GM12878 (cell line): ENCODE data around the gene RRBP1. TPM values are rescaled to one million over a fixed set of nuclear protein-coding genes. Genes with fewer than 3 reads are reported as not detected.

Experiments
- ATAC-seq: fragments of 200-7000 bp; cut with Tn5 transposase; 3 replicates; pipeline ENCODE4 v1.9.1; 2020; ENCODE audit warnings: mild to moderate bottlenecking, moderate library complexity
- BruUV-seq: library from RNA; stranded (reverse); fragments of 400-500 nt; replicated peaks from 2 replicates; lab custom pipeline; 2021; lab: Mats Ljungman, UMichigan
- CTCF ChIA-PET: fragments of 300-600 bp; sonication (Branson Sonifier 250); formaldehyde crosslinking; extraction: SDS; loops from one replicate; lab custom pipeline; 2021; ENCODE audit warnings: inconsistent platforms; lab: Yijun Ruan, JAX
- POLR2A ChIA-PET: fragments of 350-600 bp; formaldehyde crosslinking; extraction: SDS; loops from one replicate; lab custom pipeline; 2021; ENCODE audit warnings: inconsistent platforms; lab: Charles Lee
- RAD21 ChIA-PET: fragments of 300-600 bp; sonication (Branson Sonifier 250); formaldehyde crosslinking; loops from one replicate; lab custom pipeline; 2023; ENCODE audit warnings: antibody characterized with exemption; ENCODE audit not compliant: unreplicated experiment; lab: Charles Lee
- SMC1A ChIA-PET: fragments of 300-600 bp; sonication (Branson Sonifier 250); formaldehyde crosslinking; loops from one replicate; lab custom pipeline; 2023; ENCODE audit not compliant: unreplicated experiment, uncharacterized antibody; lab: Charles Lee
- DNase-seq: peaks from one replicate; pipeline ENCODE4 v3.0.0-alpha.2; 2011; ENCODE audit warnings: low read depth, low spot score
- FAIRE-seq: peaks from 3 replicates; lab custom pipeline; 2011; peaks lifted over from hg19 to GRCh38; lab: Jason Lieb, UNC
- H2AFZ ChIP-seq: 2 replicates; pipeline ENCODE4 v1.6.0; 2011; ENCODE audit warnings: low read depth, low read length, control low read depth; ENCODE audit not compliant: control insufficient read depth
- H3K27ac ChIP-seq: 2 replicates; pipeline ENCODE4 v1.5.1; 2011; ENCODE audit warnings: control low read depth; ENCODE audit not compliant: control insufficient read depth, insufficient read depth
- H3K27me3 ChIP-seq, 2 experiments: replicated peaks in 1 of 2; 2 replicates each; pipeline versions ENCODE4 v1.6.0 to v1.6.1; 2011; ENCODE audit warnings: low read length in 1 of 2; ENCODE audit not compliant: control insufficient read depth in 2 of 2, insufficient read depth in 2 of 2
- H3K36me3 ChIP-seq, 2 experiments: 2 replicates each; pipeline ENCODE4 v1.5.1; 2011; ENCODE audit warnings: low read length in 1 of 2; ENCODE audit not compliant: control insufficient read depth in 2 of 2, insufficient read depth in 2 of 2
- H3K4me1 ChIP-seq: 2 replicates; pipeline ENCODE4 v1.6.1; 2011; ENCODE audit warnings: mild to moderate bottlenecking, low read length, moderate library complexity, mixed read lengths; ENCODE audit not compliant: control insufficient read depth, insufficient read depth
- H3K4me2 ChIP-seq: 2 replicates; pipeline ENCODE4 v1.6.0; 2011; ENCODE audit warnings: control low read depth; ENCODE audit not compliant: control insufficient read depth, insufficient read depth
- H3K4me3 ChIP-seq: fragments of 200-600 bp; sonication (generic); 2 replicates; pipeline ENCODE4 v1.5.1; 2016
- H3K79me2 ChIP-seq: 2 replicates; pipeline ENCODE4 v1.6.0; 2011; ENCODE audit warnings: low read length; ENCODE audit not compliant: control insufficient read depth, insufficient read depth
- H3K9ac ChIP-seq: 2 replicates; pipeline ENCODE4 v1.8.0; 2011; ENCODE audit warnings: low read length, control low read depth, mixed read lengths; ENCODE audit not compliant: control insufficient read depth, insufficient read depth
- H3K9me3 ChIP-seq: replicated peaks from 3 replicates; pipeline ENCODE4 v1.5.1; 2011; ENCODE audit warnings: mild to moderate bottlenecking, low read length; ENCODE audit not compliant: control insufficient read depth, insufficient read depth
- H4K20me1 ChIP-seq: 2 replicates; pipeline ENCODE4 v1.6.0; 2011; ENCODE audit not compliant: control insufficient read depth, insufficient read depth
- ASH2L ChIP-seq: fragments of 300-600, 200-600 bp; sonication (generic); IDR thresholded peaks from 2 replicates; pipeline ENCODE4 v1.6.1; 2017; ENCODE audit warnings: low read depth, mild to moderate bottlenecking, borderline replicate concordance
- BCL11A ChIP-seq: IDR thresholded peaks from 2 replicates; pipeline ENCODE4 v1.6.1; 2011; ENCODE audit warnings: low read depth, low read length
- CBX5 ChIP-seq: sonication (generic); IDR thresholded peaks from 2 replicates; pipeline ENCODE4 v1.6.1; 2016; ENCODE audit warnings: low read depth, moderate library complexity, mild to moderate bottlenecking, inconsistent platforms
- CHD1 ChIP-seq: IDR thresholded peaks from 2 replicates; pipeline ENCODE4 v1.6.1; 2012; ENCODE audit warnings: low read depth, low read length, improper control_type of control experiment
- LARP7 ChIP-seq: fragments of 450-650 bp; IDR thresholded peaks from 2 replicates; pipeline ENCODE4 v1.6.1; 2017; ENCODE audit warnings: mild to moderate bottlenecking
- MXI1 ChIP-seq: fragments of 150-350 bp; IDR thresholded peaks from 2 replicates; pipeline ENCODE4 v1.6.1; 2011; ENCODE audit warnings: low read depth, mild to moderate bottlenecking, inconsistent platforms, low read length, improper control_type of control experiment
- MYC ChIP-seq: IDR thresholded peaks from 2 replicates; pipeline ENCODE4 v1.6.1; 2011; ENCODE audit warnings: mild to moderate bottlenecking, low read length, moderate library complexity, inconsistent platforms; ENCODE audit not compliant: insufficient read depth, insufficient replicate concordance, insufficient read length, severe bottlenecking
- PAX8 ChIP-seq: fragments of 450-650 bp; IDR thresholded peaks from 2 replicates; pipeline ENCODE4 v1.6.1; 2017; ENCODE audit warnings: mild to moderate bottlenecking, moderate library complexity
- PML ChIP-seq: IDR thresholded peaks from 2 replicates; pipeline ENCODE4 v1.6.1; 2012; ENCODE audit warnings: low read length, inconsistent platforms
- RFX5 ChIP-seq: IDR thresholded peaks from 2 replicates; pipeline ENCODE4 v1.6.1; 2011; ENCODE audit warnings: low read depth, low read length, improper control_type of control experiment
- ZNF384 ChIP-seq: IDR thresholded peaks from 2 replicates; pipeline ENCODE4 v1.6.1; 2012; ENCODE audit warnings: low read depth, mild to moderate bottlenecking, low read length, improper control_type of control experiment, borderline replicate concordance
- WGBS: methylation state at CpG from one replicate; pipeline ENCODE4 v1.1.6; 2016; ENCODE audit warnings: low lambda C conversion rate; ENCODE audit not compliant: insufficient replicate concordance, insufficient coverage; ENCODE audit errors: missing lambda C conversion rate; 5-methylcytosine and 5-hydroxymethylcytosine counted together
- in situ Hi-C: fragments of 300-500 bp; cut with MboI; formaldehyde crosslinking; loops from 9 replicates; pipeline ENCODE4 v1.14.3; 2018; ENCODE audit warnings: mixed read lengths
- intact Hi-C: fragments of 100-400 bp; cut with micrococcal nuclease; formaldehyde crosslinking; loops from one replicate; pipeline ENCODE4 v1.14.2; 2022; ENCODE audit not compliant: unreplicated experiment
- polyA plus RNA-seq, 11 experiments: library from polyadenylated mRNA; depleted of rRNA in 4 of 11; unstranded in 6 of 11; stranded (reverse) in 5 of 11; fragments of >200 nt; fragmentation: Nextera tagmentation in 4 of 11; fragmentation: Illumina TruSeq in 1 of 11; extraction: Ambion mirVana in 4 of 11; extraction: Trizol in 1 of 11; gene quantifications; 1 replicate in 1 of 11; 2 replicates in 10 of 11; pipeline versions ENCODE4 v1.2.1 to v1.2.3, GENCODE V29; 2011 to 2016; ENCODE audit warnings: inconsistent platforms in 2 of 11, missing spikeins in 2 of 11, low read depth in 1 of 11
- total RNA-seq, 4 experiments: library from RNA; depleted of rRNA in 3 of 4; stranded (reverse); fragments of >200 nt in 3 of 4; fragmentation: Illumina TruSeq in 1 of 4; extraction: Trizol in 1 of 4; gene quantifications; 2 replicates each; pipeline versions ENCODE4 v1.2.1 to v1.2.3, GENCODE V29; 2013 to 2021
- TF ChIP-seq, protein P1 (sequence below): fragments of 450-650 bp; IDR thresholded peaks from 2 replicates; pipeline ENCODE4 v1.6.1; 2018; ENCODE audit warnings: mild to moderate bottlenecking, low read depth, moderate library complexity; ENCODE audit not compliant: partially characterized antibody
- TF ChIP-seq, protein P2 (sequence below): fragments of 450-650 bp; IDR thresholded peaks from 2 replicates; pipeline ENCODE4 v1.6.1; 2016; ENCODE audit warnings: mild to moderate bottlenecking

Gene RRBP1
- total and polyA plus RNA-seq, 10 of the 15 experiments (the other 5 are each of a cell fraction or from before 2014, with no cell fraction given), result 1.2 to 57.4 (median 24.6) TPM

DNA sequence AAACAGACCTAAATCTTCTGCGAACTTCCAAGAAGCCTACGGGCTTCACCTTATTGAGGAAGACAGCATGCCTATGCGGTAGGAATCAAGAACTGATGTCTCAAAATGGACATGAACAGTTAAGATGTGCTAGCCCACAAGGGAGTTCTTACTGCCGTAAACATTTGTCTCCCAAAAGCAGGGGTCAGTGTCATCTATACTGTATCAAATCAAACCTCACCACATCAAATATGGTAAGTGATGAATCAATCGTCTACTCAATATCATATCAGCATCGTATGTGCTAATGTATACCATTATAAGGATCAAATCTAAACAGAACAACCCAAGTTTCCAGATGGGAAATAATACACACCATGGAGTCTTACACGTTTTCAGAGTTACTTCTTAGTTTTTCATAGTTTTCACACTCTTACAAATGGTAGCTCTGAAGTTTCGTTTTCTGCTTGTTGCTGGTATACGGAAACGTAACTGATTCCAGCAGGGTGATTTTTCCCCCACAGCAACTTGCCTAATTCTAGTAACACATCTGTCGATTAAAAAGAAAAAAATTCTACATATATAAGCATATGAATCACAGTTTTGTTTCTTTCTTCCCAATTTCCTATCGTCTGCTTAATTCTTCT, 12.6 kb downstream of the RRBP1 start:
- Histone ChIP-seq H3K79me2 (peaks cover 10% of the 10 kb centered on the region), H3K9ac (no peak overlapping the region), H3K9me3 (no peaks in the 10 kb centered on the region), H3K36me3 (no peaks in the 10 kb centered on the region; a peak in 2 of 4 replicates), H3K4me3 (no peak overlapping the region), H4K20me1 (no peaks in the 10 kb centered on the region), H2AFZ (no peak overlapping the region), H3K27ac (no peak overlapping the region), H3K27me3 (no peaks in the 10 kb centered on the region), H3K4me1 (peaks cover 4% of the 10 kb centered on the region), H3K4me2 (no peak overlapping the region)
- in situ Hi-C loops, result no loop called here
- POLR2A ChIA-PET, result no interaction called here
- FAIRE-seq (no peak), ATAC-seq (no peak), DNase-seq (no peak)
- WGBS, result 96% methylated on average over 12 of the region's 12 CpGs
- SMC1A ChIA-PET, result no interaction called here
- CTCF ChIA-PET, result no interaction called here
- no peak for TF ChIP-seq PAX8
- TF ChIP-seq RFX5, result no peak
- no peak for TF ChIP-seq LARP7
- TF ChIP-seq MXI1, result no peak
- intact Hi-C loops, result no loop called here
- no TSS peak for BruUV-seq
- RAD21 ChIA-PET, result no interaction called here

DNA sequence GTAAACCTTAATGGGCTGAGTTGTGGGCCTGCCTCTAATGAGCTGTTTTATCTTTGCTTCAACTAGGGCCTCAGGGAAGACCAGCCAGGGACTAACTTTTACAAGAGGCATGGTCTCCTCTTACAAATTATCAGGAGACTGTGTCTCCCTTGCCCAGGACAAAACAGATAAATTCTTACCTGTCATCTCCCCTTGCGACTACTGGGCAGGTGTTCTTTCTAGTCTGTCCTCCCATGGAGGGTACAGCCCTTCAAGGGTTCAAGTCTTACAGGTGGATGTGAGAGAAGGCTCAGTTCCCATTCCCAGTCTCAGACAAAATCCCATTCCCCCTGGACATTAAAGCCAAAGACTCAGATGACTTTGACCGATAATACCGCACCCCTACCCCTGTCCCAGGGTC, 13.6 kb downstream of the RRBP1 start:
- Histone ChIP-seq H3K9me3 (no peaks in the 10 kb centered on the region), H2AFZ (no peak overlapping the region), H3K79me2 (peaks cover 20% of the 10 kb centered on the region), H3K9ac (no peak overlapping the region), H3K27ac (no peak overlapping the region), H3K36me3 (no peaks in the 10 kb centered on the region; a peak in 2 of 4 replicates), H3K27me3 (no peaks in the 10 kb centered on the region), H3K4me1 (peaks cover 13% of the 10 kb centered on the region), H4K20me1 (no peaks in the 10 kb centered on the region), H3K4me3 (no peak overlapping the region), H3K4me2 (no peak overlapping the region)
- ChIA-PET POLR2A (no interaction called here), RAD21 (interaction anchor here (2.7 kb wide), 1 partner anchor 14 kb away, joined by 7 read pairs; the partner anchor contains the start of gene RRBP1), SMC1A (no interaction called here), CTCF (interaction anchor here (0.9 kb wide), 1 partner anchor 14 kb away, joined by 4 read pairs; the partner anchor contains the start of gene RRBP1)
- no peak for FAIRE-seq
- no peak for DNase-seq
- no TSS peak for BruUV-seq
- intact Hi-C loops, result no loop called here
- 100% methylated on average over 3 of the region's 3 CpGs for WGBS
- ATAC-seq, result no peak
- in situ Hi-C loops, result no loop called here
- TF ChIP-seq CHD1, result no peak
- TF ChIP-seq RFX5, result no peak
- TF ChIP-seq ASH2L, result no peak
- TF ChIP-seq BCL11A, result no peak
- TF ChIP-seq CBX5, result no peak
- no peak for TF ChIP-seq ZNF384
- no peak for TF ChIP-seq PML
- TF ChIP-seq, protein P1, sequence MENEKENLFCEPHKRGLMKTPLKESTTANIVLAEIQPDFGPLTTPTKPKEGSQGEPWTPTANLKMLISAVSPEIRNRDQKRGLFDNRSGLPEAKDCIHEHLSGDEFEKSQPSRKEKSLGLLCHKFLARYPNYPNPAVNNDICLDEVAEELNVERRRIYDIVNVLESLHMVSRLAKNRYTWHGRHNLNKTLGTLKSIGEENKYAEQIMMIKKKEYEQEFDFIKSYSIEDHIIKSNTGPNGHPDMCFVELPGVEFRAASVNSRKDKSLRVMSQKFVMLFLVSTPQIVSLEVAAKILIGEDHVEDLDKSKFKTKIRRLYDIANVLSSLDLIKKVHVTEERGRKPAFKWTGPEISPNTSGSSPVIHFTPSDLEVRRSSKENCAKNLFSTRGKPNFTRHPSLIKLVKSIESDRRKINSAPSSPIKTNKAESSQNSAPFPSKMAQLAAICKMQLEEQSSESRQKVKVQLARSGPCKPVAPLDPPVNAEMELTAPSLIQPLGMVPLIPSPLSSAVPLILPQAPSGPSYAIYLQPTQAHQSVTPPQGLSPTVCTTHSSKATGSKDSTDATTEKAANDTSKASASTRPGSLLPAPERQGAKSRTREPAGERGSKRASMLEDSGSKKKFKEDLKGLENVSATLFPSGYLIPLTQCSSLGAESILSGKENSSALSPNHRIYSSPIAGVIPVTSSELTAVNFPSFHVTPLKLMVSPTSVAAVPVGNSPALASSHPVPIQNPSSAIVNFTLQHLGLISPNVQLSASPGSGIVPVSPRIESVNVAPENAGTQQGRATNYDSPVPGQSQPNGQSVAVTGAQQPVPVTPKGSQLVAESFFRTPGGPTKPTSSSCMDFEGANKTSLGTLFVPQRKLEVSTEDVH, result no peak
- TF ChIP-seq, protein P2, sequence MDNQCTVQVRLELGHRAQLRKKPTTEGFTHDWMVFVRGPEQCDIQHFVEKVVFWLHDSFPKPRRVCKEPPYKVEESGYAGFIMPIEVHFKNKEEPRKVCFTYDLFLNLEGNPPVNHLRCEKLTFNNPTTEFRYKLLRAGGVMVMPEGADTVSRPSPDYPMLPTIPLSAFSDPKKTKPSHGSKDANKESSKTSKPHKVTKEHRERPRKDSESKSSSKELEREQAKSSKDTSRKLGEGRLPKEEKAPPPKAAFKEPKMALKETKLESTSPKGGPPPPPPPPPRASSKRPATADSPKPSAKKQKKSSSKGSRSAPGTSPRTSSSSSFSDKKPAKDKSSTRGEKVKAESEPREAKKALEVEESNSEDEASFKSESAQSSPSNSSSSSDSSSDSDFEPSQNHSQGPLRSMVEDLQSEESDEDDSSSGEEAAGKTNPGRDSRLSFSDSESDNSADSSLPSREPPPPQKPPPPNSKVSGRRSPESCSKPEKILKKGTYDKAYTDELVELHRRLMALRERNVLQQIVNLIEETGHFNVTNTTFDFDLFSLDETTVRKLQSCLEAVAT, result no peak
- no peak for TF ChIP-seq MYC
